ENCODE results near the gene NDUFS1. TPM values are rescaled to one million over a fixed set of nuclear protein-coding genes. Genes with fewer than 3 reads are reported as not detected.

NDUFS1 gene
- polyA plus RNA-seq, 1 donor from 2014 or later, result 24.3 TPM

- Mint-ChIP-seq H3K27me3 (no peaks in the 10 kb centered on the region), H3K4me1 (peaks cover 0 to 3% (median 0%) of the 10 kb centered on the region in 3 donors), H3K27ac (no peak overlapping the region), H3K36me3 (peaks cover 5% of the 10 kb centered on the region), H3K4me3 (no peak overlapping the region), H3K9me3 (no peaks in the 10 kb centered on the region)
Measured at GRCh38 chr2:206096876-206097275, 62.4 kb downstream of the NDUFS1 start.

DNA sequence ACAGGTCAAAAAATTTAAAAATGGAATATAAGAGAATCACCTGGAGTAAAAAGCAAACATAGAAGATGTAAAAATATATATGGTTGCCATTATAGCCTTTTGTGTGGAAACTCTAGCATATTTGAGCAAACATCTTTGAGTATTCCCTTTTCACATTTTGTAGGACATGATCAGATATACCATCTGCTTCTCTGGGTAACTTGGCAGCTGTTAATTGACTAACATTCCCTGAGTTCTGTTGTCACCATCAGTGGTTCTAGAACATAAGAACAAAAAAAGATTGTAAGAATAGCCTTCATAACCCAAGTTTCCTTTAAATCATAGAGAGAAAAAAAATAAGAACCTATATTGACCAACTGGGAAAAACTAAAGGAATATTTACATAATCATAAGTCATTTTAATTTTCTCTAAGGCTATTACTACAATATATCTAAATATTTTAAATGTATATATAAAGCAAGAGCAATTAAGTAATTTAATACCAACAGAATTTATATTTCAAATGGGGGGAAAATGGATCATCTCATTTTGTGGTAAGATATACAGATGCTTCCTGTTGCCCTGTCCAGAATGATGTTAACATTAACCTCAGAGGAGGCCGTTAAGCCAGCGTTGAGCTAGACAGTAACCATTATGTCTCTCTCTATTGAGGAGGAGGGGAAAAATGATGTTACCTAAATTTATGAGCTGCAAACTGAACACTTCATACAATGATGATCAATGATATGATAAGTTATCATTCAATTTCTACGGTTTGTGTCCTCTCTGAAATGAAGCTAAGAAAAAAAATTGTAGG is 63.5 kb downstream of the NDUFS1 start:
- H3K4me1 Mint-ChIP-seq, result peaks cover 0 to 3% (median 0%) of the 10 kb centered on the region in 3 donors
- H3K27me3 Mint-ChIP-seq, result no peaks in the 10 kb centered on the region
- no peaks in the 10 kb centered on the region for H3K9me3 Mint-ChIP-seq
- H3K36me3 Mint-ChIP-seq, result peaks cover 5% of the 10 kb centered on the region
- no peak overlapping the region for H3K27ac Mint-ChIP-seq
- H3K4me3 Mint-ChIP-seq, result no peak overlapping the region

DNA sequence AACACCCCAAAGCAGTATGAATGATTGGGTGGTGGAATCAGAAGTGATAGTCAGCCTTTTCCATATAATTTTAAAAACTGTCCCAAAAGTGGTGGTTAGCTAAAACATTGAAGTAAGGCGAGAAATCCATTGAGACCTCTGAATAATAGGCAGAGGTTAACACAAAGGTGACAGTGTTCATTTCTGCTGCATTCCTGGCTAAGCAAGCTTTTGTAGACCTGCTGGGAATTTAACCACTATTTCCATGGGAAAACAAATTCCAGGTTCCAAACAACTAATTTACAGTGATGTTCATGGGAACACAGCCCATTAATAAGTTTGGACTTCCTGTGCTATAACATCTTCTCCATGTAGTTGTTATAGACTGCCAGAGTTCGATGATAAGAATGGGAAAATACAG is 66.9 kb downstream of the NDUFS1 start:
- peaks cover 3 to 6% (median 3%) of the 10 kb centered on the region in 3 donors for H3K4me1 Mint-ChIP-seq
- peaks cover 5% of the 10 kb centered on the region for H3K36me3 Mint-ChIP-seq
- H3K27me3 Mint-ChIP-seq, result no peaks in the 10 kb centered on the region
- no peak overlapping the region for H3K4me3 Mint-ChIP-seq
- H3K9me3 Mint-ChIP-seq, result no peaks in the 10 kb centered on the region
- H3K27ac Mint-ChIP-seq, result no peak overlapping the region

GRCh38 chr2:206088248-206088647 is 71.0 kb downstream of the NDUFS1 start:
- H3K27ac Mint-ChIP-seq, result no peak overlapping the region
- H3K4me3 Mint-ChIP-seq, result no peak overlapping the region

GRCh38 chr2:206086716-206087350 is 72.4 kb downstream of the NDUFS1 start:
- H3K36me3 Mint-ChIP-seq, result peaks cover 1% of the 10 kb centered on the region
- H3K27ac Mint-ChIP-seq, result peak overlapping the region; percentile 93 to 100 (median 99)
- no peaks in the 10 kb centered on the region for H3K27me3 Mint-ChIP-seq
- H3K9me3 Mint-ChIP-seq, result no peaks in the 10 kb centered on the region
- H3K4me3 Mint-ChIP-seq, result peak overlapping the region; percentile 90 to 100 (median 98)
- H3K4me1 Mint-ChIP-seq, result peaks cover 21 to 32% (median 27%) of the 10 kb centered on the region in 3 donors

More at GRCh38 chr2:206088248-206088647, 71.0 kb downstream of the NDUFS1 start:
- H3K4me1 Mint-ChIP-seq, result peaks cover 17 to 31% (median 22%) of the 10 kb centered on the region in 3 donors
- no peaks in the 10 kb centered on the region for H3K9me3 Mint-ChIP-seq
- peaks cover 6% of the 10 kb centered on the region for H3K36me3 Mint-ChIP-seq
- H3K27me3 Mint-ChIP-seq, result no peaks in the 10 kb centered on the region

DNA sequence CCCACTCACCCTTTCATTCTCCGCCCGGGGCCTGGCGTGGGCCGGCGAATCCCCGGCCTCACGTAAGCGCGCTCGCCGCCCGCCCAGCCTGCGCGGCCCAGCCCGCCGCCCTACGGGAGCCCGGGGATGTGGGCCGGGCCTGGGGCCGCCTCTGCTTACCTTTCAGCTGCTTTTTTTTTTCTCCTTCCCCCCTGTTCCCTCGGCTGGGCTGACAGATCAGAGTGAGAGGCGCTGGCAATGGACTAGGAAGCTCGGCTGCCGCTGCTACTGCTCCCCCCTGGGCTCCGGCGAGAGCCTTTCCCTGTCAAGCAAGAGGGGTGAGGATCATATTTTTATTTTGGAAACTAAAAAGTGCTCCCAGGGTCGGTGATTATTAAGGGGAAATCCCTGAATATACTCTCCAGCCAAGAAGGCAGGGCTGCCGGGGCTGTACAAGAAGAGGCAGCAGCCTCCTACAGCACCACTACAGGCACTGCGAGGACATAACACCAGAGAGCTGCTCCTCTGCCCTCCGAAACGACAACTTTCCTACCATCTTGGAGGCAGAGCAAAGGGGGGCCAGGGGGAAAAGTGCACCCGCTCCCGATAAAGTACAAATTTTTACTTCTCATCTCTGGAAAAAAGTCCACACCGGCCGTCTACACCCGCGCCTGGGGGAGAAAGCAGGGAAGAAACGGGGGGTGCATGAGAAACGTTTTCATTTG is 73.3 kb downstream of the NDUFS1 start, which contains the start of gene INO80D:
TSS of gene INO80D (minus strand) at position 433 of the 704 bp plus-strand sequence. CDS start 23,158 bp downstream, outside the sequence.
- peaks cover 28 to 38% (median 34%) of the 10 kb centered on the region in 3 donors for H3K4me1 Mint-ChIP-seq
- H3K27ac Mint-ChIP-seq, result peak within 1 kb of the TSS; percentile 99 to 100 (median 100)
- peak within 1 kb of the TSS; percentile 98 to 100 (median 100) for H3K4me3 Mint-ChIP-seq
- no peaks in the 10 kb centered on the region for H3K9me3 Mint-ChIP-seq
- H3K36me3 Mint-ChIP-seq, result peaks cover 1% of the 10 kb centered on the region
- H3K27me3 Mint-ChIP-seq, result no peaks in the 10 kb centered on the region

DNA sequence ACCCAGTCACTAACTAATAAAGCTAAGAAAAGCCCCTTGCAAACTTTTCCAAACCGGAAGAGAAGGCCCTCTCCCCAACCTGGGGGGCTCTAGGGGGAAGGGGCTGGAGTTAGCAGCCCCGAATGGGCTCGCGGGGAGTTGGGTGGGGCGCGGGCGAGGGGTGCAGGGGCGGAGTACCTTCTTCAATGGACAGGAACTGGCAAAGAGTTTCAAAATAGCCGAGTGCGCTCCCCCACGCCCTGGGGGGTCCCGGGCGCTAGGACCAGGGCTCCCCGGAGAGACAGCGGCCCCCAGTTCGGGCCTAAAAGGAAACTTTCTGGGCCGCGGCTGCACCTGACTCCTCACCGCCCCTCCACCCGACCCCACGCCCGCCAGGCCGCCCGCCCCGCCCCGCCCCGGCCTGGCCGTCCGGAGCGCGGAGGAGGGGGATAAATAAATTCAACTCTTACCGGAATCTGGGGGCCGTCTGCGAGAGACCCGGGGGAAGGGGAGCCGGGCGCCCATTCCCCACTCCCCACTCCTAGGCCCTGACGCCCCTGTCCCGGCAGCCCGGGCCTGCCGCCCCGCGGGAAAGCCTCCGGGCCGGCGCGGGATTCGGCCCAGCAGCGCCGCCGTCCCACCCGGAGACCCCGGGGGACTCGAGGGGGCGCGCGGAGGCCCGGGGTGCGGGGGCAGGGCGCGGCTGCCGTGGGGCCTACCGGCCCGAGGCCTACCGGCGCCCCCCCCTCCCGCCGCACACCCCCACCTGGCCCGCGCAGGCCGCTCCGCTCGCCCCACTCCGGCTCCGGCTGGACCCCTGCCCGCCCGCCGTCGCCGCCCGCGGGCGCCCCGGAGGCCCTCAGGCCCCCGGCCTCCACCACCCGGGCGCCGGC is 74.1 kb downstream of the NDUFS1 start:
- H3K27me3 Mint-ChIP-seq, result no peaks in the 10 kb centered on the region
- H3K36me3 Mint-ChIP-seq, result peaks cover 1% of the 10 kb centered on the region
- peaks cover 31 to 41% (median 36%) of the 10 kb centered on the region in 3 donors for H3K4me1 Mint-ChIP-seq
- H3K4me3 Mint-ChIP-seq, result peak overlapping the region; percentile 93 to 99 (median 98)
- no peaks in the 10 kb centered on the region for H3K9me3 Mint-ChIP-seq
- peak overlapping the region; percentile 96 to 100 (median 99) for H3K27ac Mint-ChIP-seq

DNA sequence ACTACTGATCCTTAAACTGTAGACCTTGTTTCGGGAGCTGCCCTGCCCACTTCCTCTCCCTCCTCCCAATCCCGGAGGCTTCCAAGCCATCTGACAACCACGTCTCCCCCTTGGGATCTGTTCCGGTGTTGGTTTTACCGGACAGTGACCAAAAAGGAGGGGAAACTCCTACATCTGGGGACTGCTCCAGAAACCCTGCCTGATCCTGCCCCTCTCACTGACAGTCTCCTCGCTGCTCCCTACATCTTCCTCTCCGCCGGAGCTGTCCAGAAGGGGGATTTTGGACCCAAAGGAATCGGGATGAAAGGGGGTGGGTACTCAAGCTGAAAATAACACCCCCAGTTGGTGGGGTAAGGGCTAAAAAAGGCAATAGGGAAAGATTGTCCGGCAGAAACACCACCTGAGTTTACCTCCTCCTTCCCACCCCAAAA is 74.8 kb downstream of the NDUFS1 start:
- Mint-ChIP-seq H3K36me3 (peaks cover 1% of the 10 kb centered on the region), H3K4me1 (peaks cover 35 to 47% (median 43%) of the 10 kb centered on the region in 3 donors), H3K9me3 (no peaks in the 10 kb centered on the region), H3K27ac (peak overlapping the region; percentile 96 to 99 (median 99)), H3K4me3 (peak overlapping the region; percentile 93 to 97 (median 94)), H3K27me3 (no peaks in the 10 kb centered on the region)

DNA sequence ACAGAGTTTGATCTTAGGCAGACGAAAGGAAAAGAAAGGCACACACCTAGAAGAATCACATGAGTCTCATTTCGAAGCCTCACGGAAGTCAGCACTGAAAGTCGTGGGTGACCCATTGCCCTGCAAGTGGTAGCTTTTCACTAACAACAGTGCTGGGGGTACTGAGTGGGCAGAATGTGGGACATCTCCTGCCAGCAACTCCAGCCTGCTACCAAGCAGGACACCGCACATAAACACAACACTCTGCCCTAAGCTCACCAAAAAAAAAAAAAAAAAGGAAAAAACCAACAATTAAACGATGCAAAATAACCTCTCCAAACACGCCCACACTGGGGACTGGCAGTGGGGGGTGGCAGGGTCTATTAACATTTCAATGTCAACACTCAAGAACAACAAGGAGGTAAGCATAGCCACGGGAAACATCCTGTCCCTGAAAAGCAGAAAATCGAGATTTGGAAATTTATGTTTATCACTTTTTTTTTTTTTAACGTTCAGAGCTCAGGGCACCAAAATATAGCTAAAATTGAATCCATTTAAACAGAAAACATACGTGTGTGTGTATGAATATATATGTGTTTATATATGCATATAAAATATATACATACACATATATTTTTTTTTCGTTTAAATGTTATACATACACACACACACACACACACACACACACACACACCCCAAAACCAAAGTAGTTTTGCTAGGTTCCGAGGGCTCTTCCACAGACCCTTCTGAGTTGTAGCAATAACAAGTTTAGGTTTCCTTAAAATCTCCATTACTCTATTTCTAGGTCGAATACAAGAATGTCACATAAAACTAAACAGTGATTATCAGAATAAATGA is 75.4 kb downstream of the NDUFS1 start:
- no peaks in the 10 kb centered on the region for H3K9me3 Mint-ChIP-seq
- H3K4me1 Mint-ChIP-seq, result peaks cover 35 to 46% (median 45%) of the 10 kb centered on the region in 3 donors
- peak overlapping the region; percentile 96 to 99 (median 99) for H3K27ac Mint-ChIP-seq
- no peaks in the 10 kb centered on the region for H3K27me3 Mint-ChIP-seq
- peaks cover 1% of the 10 kb centered on the region for H3K36me3 Mint-ChIP-seq
- peak overlapping the region; percentile 93 to 97 (median 94) for H3K4me3 Mint-ChIP-seq

DNA sequence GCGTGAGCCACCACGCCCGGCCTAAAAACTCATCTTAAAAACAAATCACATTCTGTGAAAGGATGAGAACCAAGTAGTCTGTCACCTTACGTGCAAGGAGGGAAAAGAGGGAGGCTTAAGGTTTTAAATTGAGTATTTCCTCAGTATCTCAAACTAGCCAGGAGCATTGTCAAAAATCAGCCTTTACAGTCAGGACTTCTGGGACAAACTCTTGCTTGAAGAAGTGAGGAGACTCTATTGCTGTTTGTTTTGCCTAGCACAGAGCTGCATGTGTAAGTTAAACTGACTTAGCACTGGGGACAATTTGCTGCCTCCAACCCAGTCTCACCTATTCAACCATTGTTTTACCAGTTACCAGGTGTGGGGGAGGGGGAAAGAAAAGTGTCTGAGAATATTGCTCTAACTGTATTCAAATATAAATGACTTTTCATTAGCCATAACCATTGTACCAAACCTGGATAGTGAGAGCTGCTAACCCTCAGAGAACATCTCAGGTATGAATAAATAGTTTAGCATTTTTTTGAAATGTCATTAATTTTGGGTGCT is 76.9 kb downstream of the NDUFS1 start:
- peak overlapping the region in 2 of 4 donors; percentile 25 to 67 for H3K4me3 Mint-ChIP-seq
- H3K4me1 Mint-ChIP-seq, result peaks cover 41 to 48% (median 48%) of the 10 kb centered on the region in 3 donors
- no peaks in the 10 kb centered on the region for H3K9me3 Mint-ChIP-seq
- H3K27me3 Mint-ChIP-seq, result no peaks in the 10 kb centered on the region
- H3K27ac Mint-ChIP-seq, result peak overlapping the region in 1 of 3 donors; percentile 72
- peaks cover 1% of the 10 kb centered on the region for H3K36me3 Mint-ChIP-seq

- no peaks in the 10 kb centered on the region for H3K9me3 Mint-ChIP-seq
- H3K27ac Mint-ChIP-seq, result peak overlapping the region in 1 of 3 donors; percentile 72
- peaks cover 37 to 43% (median 38%) of the 10 kb centered on the region in 3 donors for H3K4me1 Mint-ChIP-seq
- H3K27me3 Mint-ChIP-seq, result no peaks in the 10 kb centered on the region
- H3K36me3 Mint-ChIP-seq, result peaks cover 1% of the 10 kb centered on the region
- peak overlapping the region in 1 of 4 donors; percentile 67 for H3K4me3 Mint-ChIP-seq
Measured at GRCh38 chr2:206080927-206081326, 78.3 kb downstream of the NDUFS1 start.

- H3K27ac Mint-ChIP-seq, result peak overlapping the region in 2 of 3 donors; percentile 19 to 62
- no peaks in the 10 kb centered on the region for H3K36me3 Mint-ChIP-seq
- H3K9me3 Mint-ChIP-seq, result no peaks in the 10 kb centered on the region
- H3K4me3 Mint-ChIP-seq, result peak overlapping the region in 1 of 4 donors; percentile 70
- H3K4me1 Mint-ChIP-seq, result peaks cover 39 to 46% (median 41%) of the 10 kb centered on the region in 3 donors
- no peaks in the 10 kb centered on the region for H3K27me3 Mint-ChIP-seq
Measured at GRCh38 chr2:206079699-206080465, 79.4 kb downstream of the NDUFS1 start.
